IMR-90 (cell line): Measurements from ENCODE around the gene SPATA31C1. TPM values are rescaled to one million over a fixed set of nuclear protein-coding genes. Genes with fewer than 3 reads are reported as not detected.

Source experiments
- ATAC-seq: fragments of 200-7000 bp; cut with Tn5 transposase; 2 replicates; pipeline ENCODE4 v1.9.1; 2020; ENCODE audit warnings: low read depth, mild to moderate bottlenecking, moderate library complexity
- BruUV-seq: library from RNA; stranded (reverse); fragments of 400-500 nt; replicated peaks from 2 replicates; lab custom pipeline; 2021; lab: Mats Ljungman, UMichigan
- CTCF ChIA-PET: fragments of 300-600 bp; formaldehyde crosslinking; extraction: SDS; loops from one replicate; lab custom pipeline; 2021; ENCODE audit warnings: antibody characterized with exemption; lab: Yijun Ruan, JAX
- POLR2A ChIA-PET: fragments of 300-600 bp; sonication (Branson Sonifier 250); formaldehyde crosslinking; loops from one replicate; lab custom pipeline; 2022; ENCODE audit warnings: antibody characterized with exemption; ENCODE audit not compliant: unreplicated experiment; lab: Charles Lee
- DNase-seq: peaks from one replicate; pipeline ENCODE4 v3.0.0; 2013
- H2AFZ ChIP-seq: replicated peaks from 2 replicates; pipeline ENCODE3; 2013; ENCODE audit warnings: low read length, mild to moderate bottlenecking; ENCODE audit not compliant: poor library complexity
- H2AK5ac ChIP-seq: 2 replicates; pipeline ENCODE4 v1.6.1; 2013; ENCODE audit warnings: low read depth, low read length, inconsistent platforms
- H2AK9ac ChIP-seq: replicated peaks from 2 replicates; pipeline ENCODE3; 2013; ENCODE audit warnings: mild to moderate bottlenecking, low read depth, low read length, moderate library complexity; ENCODE audit not compliant: poor library complexity
- H2BK120ac ChIP-seq: 2 replicates; pipeline ENCODE4 v1.6.1; 2013; ENCODE audit warnings: low read depth, low read length, inconsistent platforms
- H2BK15ac ChIP-seq: 3 replicates; pipeline ENCODE4 v1.6.1; 2013; ENCODE audit warnings: low read depth, low read length, inconsistent platforms
- H2BK20ac ChIP-seq: 2 replicates; pipeline ENCODE4 v1.6.1; 2013; ENCODE audit warnings: low read depth, mild to moderate bottlenecking, inconsistent platforms, low read length, moderate library complexity
- H2BK5ac ChIP-seq: 2 replicates; pipeline ENCODE4 v1.6.1; 2013; ENCODE audit warnings: mild to moderate bottlenecking, low read depth, low read length, inconsistent platforms; ENCODE audit not compliant: poor library complexity, severe bottlenecking
- H3K14ac ChIP-seq: replicated peaks from 2 replicates; pipeline ENCODE4 v1.6.1; 2013; ENCODE audit warnings: low read depth, low read length, inconsistent platforms
- H3K18ac ChIP-seq: 2 replicates; pipeline ENCODE4 v1.6.1; 2013; ENCODE audit warnings: low read depth, low read length, control low read depth
- H3K23ac ChIP-seq: 2 replicates; pipeline ENCODE4 v1.6.1; 2013; ENCODE audit warnings: low read depth, low read length, inconsistent platforms
- H3K27ac ChIP-seq: 2 replicates; pipeline ENCODE4 v1.5.1; 2013; ENCODE audit warnings: mild to moderate bottlenecking, control low read depth, low read length; ENCODE audit not compliant: insufficient read depth
- H3K27me3 ChIP-seq: 2 replicates; pipeline ENCODE4 v1.6.1; 2013; ENCODE audit warnings: low read length; ENCODE audit not compliant: control insufficient read depth, insufficient read depth
- H3K36me3 ChIP-seq: 2 replicates; pipeline ENCODE4 v1.6.1; 2013; ENCODE audit warnings: low read length, mixed read lengths; ENCODE audit not compliant: control insufficient read depth, insufficient read depth
- H3K4ac ChIP-seq: 2 replicates; pipeline ENCODE4 v1.6.1; 2013; ENCODE audit warnings: low read depth, low read length, inconsistent platforms
- H3K4me1 ChIP-seq: 2 replicates; pipeline ENCODE4 v1.6.1; 2013; ENCODE audit warnings: low read length, mixed read lengths; ENCODE audit not compliant: control insufficient read depth, insufficient read depth
- H3K4me2 ChIP-seq: 2 replicates; pipeline ENCODE4 v1.6.1; 2013; ENCODE audit warnings: low read depth, mild to moderate bottlenecking, control low read depth, low read length, moderate library complexity
- H3K4me3 ChIP-seq: 2 replicates; pipeline ENCODE4 v1.5.1; 2013; ENCODE audit warnings: low read depth, mild to moderate bottlenecking, control low read depth, low read length, moderate library complexity; ENCODE audit not compliant: insufficient read depth
- H3K56ac ChIP-seq: 2 replicates; pipeline ENCODE4 v1.6.1; 2013; ENCODE audit warnings: low read length, inconsistent platforms; ENCODE audit not compliant: insufficient read depth; ENCODE audit errors: extremely low read depth
- H3K79me1 ChIP-seq, 2 experiments: 2 replicates each; pipeline ENCODE4 v1.6.1; 2013; ENCODE audit warnings: low read length in 2 of 2, inconsistent platforms in 1 of 2, low read depth in 1 of 2
- H3K9ac ChIP-seq: 2 replicates; pipeline ENCODE4 v1.6.1; 2013; ENCODE audit warnings: low read depth, low read length, control low read depth
- H3K9me1 ChIP-seq: 2 replicates; pipeline ENCODE4 v1.6.1; 2013; ENCODE audit warnings: low read length, inconsistent platforms; ENCODE audit not compliant: insufficient read depth
- H3K9me3 ChIP-seq: 2 replicates; pipeline ENCODE4 v1.6.1; 2013; ENCODE audit warnings: low read length; ENCODE audit not compliant: control insufficient read depth, insufficient read depth
- H4K20me1 ChIP-seq: 2 replicates; pipeline ENCODE4 v1.6.1; 2013; ENCODE audit warnings: low read length, inconsistent platforms; ENCODE audit not compliant: insufficient read depth
- H4K5ac ChIP-seq: 2 replicates; pipeline ENCODE4 v1.6.1; 2013; ENCODE audit warnings: mild to moderate bottlenecking, low read depth, low read length, control low read depth
- H4K8ac ChIP-seq, 2 experiments: 2 replicates each; pipeline ENCODE4 v1.6.1; 2013; ENCODE audit warnings: low read depth in 2 of 2, low read length in 2 of 2, control low read depth in 1 of 2, inconsistent platforms in 1 of 2
- H4K91ac ChIP-seq: 2 replicates; pipeline ENCODE4 v1.6.1; 2013; ENCODE audit warnings: low read depth, low read length, inconsistent platforms; ENCODE audit not compliant: insufficient read depth
- CEBPB ChIP-seq: IDR thresholded peaks from 2 replicates; pipeline ENCODE4 v1.6.1; 2012; ENCODE audit warnings: low read depth, low read length, improper control_type of control experiment
- CHD1 ChIP-seq: IDR thresholded peaks from 2 replicates; pipeline ENCODE4 v1.6.1; 2012; ENCODE audit warnings: low read depth, low read length, improper control_type of control experiment
- CTCF ChIP-seq: conservative IDR thresholded peaks from 2 replicates; pipeline ENCODE4 v1.5.1; 2012; ENCODE audit warnings: mild to moderate bottlenecking, low read depth, low read length, improper control_type of control experiment
- ELK1 ChIP-seq: fragments of 150-350 bp; IDR thresholded peaks from 2 replicates; pipeline ENCODE4 v1.6.1; 2016; ENCODE audit warnings: low read depth, mild to moderate bottlenecking, low read length, moderate library complexity, borderline replicate concordance
- FOS ChIP-seq: fragments of 150-350 bp; IDR thresholded peaks from 2 replicates; pipeline ENCODE4 v1.6.1; 2016; ENCODE audit warnings: low read depth, low read length
- MAFK ChIP-seq: IDR thresholded peaks from 2 replicates; pipeline ENCODE4 v1.6.1; 2012; ENCODE audit warnings: low read depth, low read length, improper control_type of control experiment
- MAZ ChIP-seq: IDR thresholded peaks from 2 replicates; pipeline ENCODE4 v1.6.1; 2012; ENCODE audit warnings: low read depth, mild to moderate bottlenecking, low read length, improper control_type of control experiment, moderate library complexity, borderline replicate concordance
- MXI1 ChIP-seq: IDR thresholded peaks from 2 replicates; pipeline ENCODE4 v1.6.1; 2012; ENCODE audit warnings: low read depth, mild to moderate bottlenecking, low read length, moderate library complexity, borderline replicate concordance
- NFE2L2 ChIP-seq: fragments of 150-350 bp; IDR thresholded peaks from 2 replicates; pipeline ENCODE4 v1.6.1; 2016; ENCODE audit warnings: low read depth, mild to moderate bottlenecking, low read length
- POLR2A ChIP-seq: IDR thresholded peaks from 2 replicates; pipeline ENCODE4 v1.6.1; 2012; ENCODE audit warnings: mild to moderate bottlenecking, low read depth, low read length
- RAD21 ChIP-seq: IDR thresholded peaks from 2 replicates; pipeline ENCODE4 v1.6.1; 2012; ENCODE audit warnings: low read length, improper control_type of control experiment
- RCOR1 ChIP-seq: IDR thresholded peaks from 2 replicates; pipeline ENCODE4 v1.6.1; 2012; ENCODE audit warnings: mild to moderate bottlenecking, low read length, improper control_type of control experiment; ENCODE audit not compliant: insufficient replicate concordance
- RFX5 ChIP-seq: IDR thresholded peaks from 2 replicates; pipeline ENCODE4 v1.8.0; 2012; ENCODE audit warnings: low read depth, mild to moderate bottlenecking, low read length, moderate library complexity
- SMC3 ChIP-seq: fragments of 150-350 bp; IDR thresholded peaks from 2 replicates; pipeline ENCODE4 v1.6.1; 2016; ENCODE audit warnings: low read depth, mild to moderate bottlenecking, antibody characterized with exemption, low read length, moderate library complexity
- WGBS, 2 experiments: methylation state at CpG; one replicate each; pipeline versions ENCODE4 v1.1.5 to v1.1.7; 2013; ENCODE audit warnings: missing lambda C conversion rate in 2 of 2; ENCODE audit not compliant: insufficient read length in 1 of 2; ENCODE audit errors: extremely low coverage in 2 of 2; 5-methylcytosine and 5-hydroxymethylcytosine counted together
- dilution Hi-C: fragments of 300-500 bp; cut with HindIII; formaldehyde crosslinking; loops from one replicate; pipeline ENCODE4 v1.14.3; 2018; ENCODE audit warnings: low sequenced_read_pairs; ENCODE audit not compliant: unreplicated experiment
- in situ Hi-C: fragments of 300-500 bp; cut with MboI; formaldehyde crosslinking; loops from 3 replicates; pipeline ENCODE4 v1.14.3; 2019; ENCODE audit warnings: low sequenced_read_pairs, inconsistent platforms, mixed read lengths
- intact Hi-C: fragments of 100-400 bp; cut with micrococcal nuclease; formaldehyde crosslinking; loops from 2 replicates; pipeline ENCODE4 v1.10.0; 2022
- polyA plus RNA-seq, 3 experiments: library from polyadenylated mRNA; depleted of rRNA; stranded (reverse); fragments of >200 nt; gene quantifications; 2 replicates each; pipeline ENCODE4 v1.2.3, GENCODE V29; 2012; ENCODE audit warnings: low replicate concordance in 1 of 3
- total RNA-seq: library from RNA; depleted of rRNA; stranded (reverse); fragments of >200 nt; gene quantifications from 2 replicates; pipeline ENCODE4 v1.2.3, GENCODE V29; 2012
- TF ChIP-seq, protein P1 (sequence below): fragments of 150-350 bp; IDR thresholded peaks from 2 replicates; pipeline ENCODE4 v1.6.1; 2017; ENCODE audit warnings: mild to moderate bottlenecking, antibody characterized with exemption, low read length, low read depth

The SPATA31C1 gene
- total and polyA plus RNA-seq, 2 of the 4 experiments (the other 2 are of a cell fraction): not detected

DNA sequence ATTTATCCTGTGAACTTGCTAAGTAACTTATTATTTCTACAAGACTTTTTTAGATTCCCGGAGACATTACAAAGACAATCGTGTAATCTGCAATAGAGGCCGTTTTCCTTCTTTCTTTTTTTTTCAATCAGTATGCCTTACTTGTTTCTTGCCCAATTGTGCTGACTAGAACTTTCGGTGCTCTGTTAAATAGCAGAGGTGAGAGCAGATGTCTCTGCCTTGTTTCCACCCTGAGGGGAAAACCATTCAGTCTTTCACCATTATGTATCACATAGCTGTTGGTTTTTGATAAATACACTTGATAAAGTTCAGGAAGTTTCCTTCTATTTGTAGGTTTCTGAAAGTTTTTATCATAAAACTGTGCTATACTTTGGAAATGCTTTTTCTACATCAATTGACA is 24.8 kb upstream of the SPATA31C1 start:
- H3K23ac ChIP-seq: no peak overlapping the region
- no peak overlapping the region for H4K8ac ChIP-seq
- H3K27me3 ChIP-seq: no peaks in the 10 kb centered on the region
- TF ChIP-seq POLR2A (no peak), CHD1 (no peak), CEBPB (no peak), FOS (no peak), RFX5 (no peak), SMC3 (no peak), MAZ (no peak), RAD21 (no peak), MXI1 (no peak), MAFK (no peak), CTCF (no peak), NFE2L2 (no peak), RCOR1 (no peak), ELK1 (no peak)
- TF ChIP-seq, protein P1, sequence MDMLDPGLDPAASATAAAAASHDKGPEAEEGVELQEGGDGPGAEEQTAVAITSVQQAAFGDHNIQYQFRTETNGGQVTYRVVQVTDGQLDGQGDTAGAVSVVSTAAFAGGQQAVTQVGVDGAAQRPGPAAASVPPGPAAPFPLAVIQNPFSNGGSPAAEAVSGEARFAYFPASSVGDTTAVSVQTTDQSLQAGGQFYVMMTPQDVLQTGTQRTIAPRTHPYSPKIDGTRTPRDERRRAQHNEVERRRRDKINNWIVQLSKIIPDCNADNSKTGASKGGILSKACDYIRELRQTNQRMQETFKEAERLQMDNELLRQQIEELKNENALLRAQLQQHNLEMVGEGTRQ: no peak
- no peak overlapping the region for H3K27ac ChIP-seq
- no peak overlapping the region for H2BK120ac ChIP-seq
- H3K79me1 ChIP-seq: no peaks in the 10 kb centered on the region
- in situ Hi-C loops (no loop called here), intact Hi-C loops (no loop called here), dilution Hi-C loops (no loop called here)
- CTCF ChIA-PET: no interaction called here
- H3K14ac ChIP-seq: no peak overlapping the region
- no peak overlapping the region for H3K56ac ChIP-seq
- no peak overlapping the region for H2AK5ac ChIP-seq
- H2AK9ac ChIP-seq: no peak overlapping the region
- H4K5ac ChIP-seq: no peak overlapping the region
- no peak overlapping the region for H3K18ac ChIP-seq
- no peak overlapping the region for H3K4ac ChIP-seq
- no peaks in the 10 kb centered on the region for H4K20me1 ChIP-seq
- H3K36me3 ChIP-seq: no peaks in the 10 kb centered on the region
- ATAC-seq (no peak), DNase-seq (no peak)
- H3K9me3 ChIP-seq: no peaks in the 10 kb centered on the region
- H2BK15ac ChIP-seq: no peak overlapping the region
- no peak overlapping the region for H4K91ac ChIP-seq
- no peak overlapping the region for H3K4me3 ChIP-seq
- no peak overlapping the region for H3K4me2 ChIP-seq
- H2BK20ac ChIP-seq: no peak overlapping the region
- WGBS, 2 experiments: no CpG with 5 or more reads among the region's 4 CpGs
- no peak overlapping the region for H2AFZ ChIP-seq
- no peaks in the 10 kb centered on the region for H3K9me1 ChIP-seq
- H3K4me1 ChIP-seq: peaks cover 2% of the 10 kb centered on the region; the same call in 1 of the 2 replicates
- no TSS peak for BruUV-seq
- H3K9ac ChIP-seq: no peak overlapping the region
- POLR2A ChIA-PET: no interaction called here
- no peak overlapping the region for H2BK5ac ChIP-seq
